OCI-LY3 (cell line): Measurements from ENCODE around the gene STRADB.

Experiments used
- CTCF ChIP-seq: fragments of 200-600, 300-600 bp; sonication (generic); IDR thresholded peaks from 2 replicates; pipeline ENCODE4 v1.5.1; 2014; ENCODE audit warnings: antibody characterized with exemption, low read length, low read depth
- EZH2phosphoT487 ChIP-seq: fragments of 200-600 bp; shearing (Covaris generic); IDR thresholded peaks from 2 replicates; pipeline ENCODE4 v1.6.1; 2018; ENCODE audit warnings: antibody characterized with exemption, mixed run types, low read depth

GRCh38 chr2:201513271-201513670 is 61.7 kb downstream of the STRADB start:
- TF ChIP-seq CTCF (no peak), EZH2phosphoT487 (no peak)
